Stomach (tissue), 4 donors: ENCODE measurements around the gene ZFP92.

ENCODE experiments used
- CTCF ChIP-seq, 7 experiments: fragments of 450-650 bp in 4 of 7; fragments of 200-600 bp in 3 of 7; sonication (generic) in 3 of 7; IDR thresholded peaks; one replicate each; pipeline ENCODE4 v1.5.1; 2016 to 2019; ENCODE audit warnings: antibody characterized with exemption in 7 of 7, control low read depth in 2 of 7, mild to moderate bottlenecking in 1 of 7
- POLR2A ChIP-seq, 4 donors: fragments of 450-650 bp; IDR thresholded peaks; one replicate each; pipeline ENCODE4 v1.6.1; 2016; ENCODE audit warnings: antibody characterized with exemption in 4 of 4, control low read depth in 2 of 4, mild to moderate bottlenecking in 1 of 4, moderate library complexity in 1 of 4

GRCh38 chrX:153455571-153455970 lies 44.3 kb downstream of the ZFP92 start:
- TF ChIP-seq CTCF (IDR thresholded peaks at IDR 0.05): no peak
- TF ChIP-seq POLR2A (IDR thresholded peaks at IDR 0.05): no peak
